Dendritic cell treated with granulocyte-macrophage colony-stimulating factor and Interleukin-4, amounts not matched to agents 40 ng/mL and 50 ng/mL, for 4 days (primary cell): ENCODE measurements around the gene OR13H1.
"Not testable (repeated sequence)": the region's sequence is repeated elsewhere in the genome, so short reads cannot be mapped to it uniquely, and the experiment has no call there.

Experiments
- H3K27ac Mint-ChIP-seq: one replicate; pipeline ENCODE4 v1.8.0; 2022; ENCODE audit warnings: mild to moderate bottlenecking, mixed read lengths
- H3K27me3 Mint-ChIP-seq: one replicate; pipeline ENCODE4 v1.8.0; 2022; ENCODE audit warnings: mild to moderate bottlenecking, mixed read lengths
- H3K36me3 Mint-ChIP-seq: one replicate; pipeline ENCODE4 v1.8.0; 2022; ENCODE audit warnings: low read depth, mixed read lengths
- H3K4me1 Mint-ChIP-seq: one replicate; pipeline ENCODE4 v1.8.0; 2022; ENCODE audit warnings: low read depth, mixed read lengths
- H3K4me3 Mint-ChIP-seq: one replicate; pipeline ENCODE4 v1.8.0; 2022; ENCODE audit warnings: mild to moderate bottlenecking, moderate library complexity, mixed read lengths
- H3K9me3 Mint-ChIP-seq: one replicate; pipeline ENCODE4 v1.8.0; 2022; ENCODE audit warnings: mixed read lengths
- intact Hi-C: fragments of 100-400 bp; cut with micrococcal nuclease; formaldehyde crosslinking; loops from one replicate; pipeline ENCODE4 v1.15.0; 2022

The OR13H1 gene

GRCh38 chrX:131578735-131579367 lies 35.0 kb downstream of the OR13H1 start:
- H3K9me3 Mint-ChIP-seq, H3K27ac Mint-ChIP-seq, H3K4me1 Mint-ChIP-seq: not testable (repeated sequence)

GRCh38 chrX:131588995-131589394 lies 45.1 kb downstream of the OR13H1 start:
- Mint-ChIP-seq H3K36me3 (no peaks in the 10 kb centered on the region), H3K27ac (no peak overlapping the region), H3K9me3 (no peaks in the 10 kb centered on the region), H3K27me3 (no peaks in the 10 kb centered on the region), H3K4me1 (no peaks in the 10 kb centered on the region), H3K4me3 (no peak overlapping the region)
- intact Hi-C loops: no loop called here

More at GRCh38 chrX:131578735-131579367, 35.0 kb downstream of the OR13H1 start:
- H3K4me3 Mint-ChIP-seq, H3K27me3 Mint-ChIP-seq, intact Hi-C loops, H3K36me3 Mint-ChIP-seq: not testable (repeated sequence)
